Activated CD4-positive, alpha-beta T cell treated with anti-CD3 and anti-CD28 coated beads, Interleukin-2, amount 10 ng/mL, durations not matched to agents 7 days and 5 days (primary cell): ENCODE results near the gene USP6NL. TPM values are rescaled to one million over a fixed set of nuclear protein-coding genes. Genes with fewer than 3 reads are reported as not detected.

Source experiments
- CTCF ChIA-PET: fragments of 350-600 bp; sonication (Branson Sonifier 250); formaldehyde crosslinking; loops from one replicate; lab custom pipeline; 2021; ENCODE audit warnings: antibody characterized with exemption; lab: Charles Lee
- POLR2A ChIA-PET: fragments of 350-600 bp; sonication (Branson Sonifier 250); formaldehyde crosslinking; loops from one replicate; lab custom pipeline; 2021; ENCODE audit warnings: antibody characterized with exemption; lab: Charles Lee
- DNase-seq: peaks from one replicate; pipeline ENCODE4 v3.0.0-alpha.2; 2020
- H3K27ac Mint-ChIP-seq: one replicate; pipeline ENCODE4 v1.8.0; 2021; ENCODE audit warnings: mild to moderate bottlenecking, moderate library complexity, mixed read lengths
- H3K27me3 Mint-ChIP-seq: one replicate; pipeline ENCODE4 v1.8.0; 2021; ENCODE audit warnings: mixed read lengths
- H3K36me3 Mint-ChIP-seq: one replicate; pipeline ENCODE4 v1.8.0; 2021; ENCODE audit warnings: low read depth, mixed read lengths
- H3K4me1 Mint-ChIP-seq: one replicate; pipeline ENCODE4 v1.8.0; 2021; ENCODE audit warnings: mixed read lengths
- H3K4me3 Mint-ChIP-seq: one replicate; pipeline ENCODE4 v1.8.0; 2021; ENCODE audit warnings: mild to moderate bottlenecking, moderate library complexity, mixed read lengths
- H3K9me3 Mint-ChIP-seq: one replicate; pipeline ENCODE4 v1.8.0; 2021; ENCODE audit warnings: mixed read lengths
- total RNA-seq, 2 experiments: library from RNA; stranded (reverse); gene quantifications; one replicate each; pipeline ENCODE4 v1.2.3, GENCODE V29; 2021

The USP6NL gene
- total RNA-seq, 2 experiments from 2014 or later = 3.1 to 4.0 TPM

GRCh38 chr10:11602358-11602757, 9.1 kb downstream of the USP6NL start:
- no peaks in the 10 kb centered on the region for H3K36me3 Mint-ChIP-seq
- no peak overlapping the region for H3K27ac Mint-ChIP-seq
- POLR2A ChIA-PET = no interaction called here
- DNase-seq = no peak
- CTCF ChIA-PET = interaction anchor here (1.2 kb wide), 1 partner anchor 17 kb away, joined by 5 read pairs; no protein-coding TSS in a partner anchor
- H3K4me3 Mint-ChIP-seq = no peak overlapping the region
- H3K27me3 Mint-ChIP-seq = no peaks in the 10 kb centered on the region
- peaks cover 29% of the 10 kb centered on the region for H3K4me1 Mint-ChIP-seq
- no peaks in the 10 kb centered on the region for H3K9me3 Mint-ChIP-seq

GRCh38 chr10:11601670-11602069, 9.8 kb downstream of the USP6NL start:
- Mint-ChIP-seq H3K9me3 (no peaks in the 10 kb centered on the region), H3K36me3 (no peaks in the 10 kb centered on the region), H3K4me3 (no peak overlapping the region), H3K27ac (no peak overlapping the region), H3K4me1 (peaks cover 27% of the 10 kb centered on the region), H3K27me3 (peaks cover 2% of the 10 kb centered on the region)
- no peak for DNase-seq
- ChIA-PET CTCF (interaction anchor here (1.2 kb wide), 1 partner anchor 16 kb away, joined by 5 read pairs; no protein-coding TSS in a partner anchor), POLR2A (no interaction called here)

DNA sequence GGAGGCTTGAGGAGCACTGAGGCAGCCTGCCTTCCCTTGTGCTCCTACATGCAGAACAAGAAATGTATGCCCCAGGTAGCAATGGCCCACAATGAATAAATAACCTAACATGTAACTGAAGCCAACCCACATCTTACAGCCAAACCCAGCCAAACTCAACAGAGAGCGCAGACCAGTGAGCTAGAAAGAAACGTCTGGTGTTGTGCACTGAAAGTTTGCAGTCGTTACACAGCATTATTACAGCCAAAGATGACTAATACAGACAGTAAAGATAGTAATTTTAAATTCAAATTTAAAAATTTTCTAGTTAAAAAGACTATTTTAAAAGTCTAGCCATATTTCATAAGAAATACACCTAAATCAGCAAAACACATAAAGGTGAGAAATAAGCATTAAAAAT, 11.2 kb downstream of the USP6NL start:
- no peak overlapping the region for H3K27ac Mint-ChIP-seq
- POLR2A ChIA-PET = no interaction called here
- H3K4me3 Mint-ChIP-seq = no peak overlapping the region
- CTCF ChIA-PET = interaction anchor here (1.0 kb wide), 1 partner anchor 9 kb away, joined by 3 read pairs; no protein-coding TSS in a partner anchor
- peaks cover 1% of the 10 kb centered on the region for H3K36me3 Mint-ChIP-seq
- H3K9me3 Mint-ChIP-seq = no peaks in the 10 kb centered on the region
- peaks cover 18% of the 10 kb centered on the region for H3K4me1 Mint-ChIP-seq
- DNase-seq = no peak
- H3K27me3 Mint-ChIP-seq = peaks cover 2% of the 10 kb centered on the region

DNA sequence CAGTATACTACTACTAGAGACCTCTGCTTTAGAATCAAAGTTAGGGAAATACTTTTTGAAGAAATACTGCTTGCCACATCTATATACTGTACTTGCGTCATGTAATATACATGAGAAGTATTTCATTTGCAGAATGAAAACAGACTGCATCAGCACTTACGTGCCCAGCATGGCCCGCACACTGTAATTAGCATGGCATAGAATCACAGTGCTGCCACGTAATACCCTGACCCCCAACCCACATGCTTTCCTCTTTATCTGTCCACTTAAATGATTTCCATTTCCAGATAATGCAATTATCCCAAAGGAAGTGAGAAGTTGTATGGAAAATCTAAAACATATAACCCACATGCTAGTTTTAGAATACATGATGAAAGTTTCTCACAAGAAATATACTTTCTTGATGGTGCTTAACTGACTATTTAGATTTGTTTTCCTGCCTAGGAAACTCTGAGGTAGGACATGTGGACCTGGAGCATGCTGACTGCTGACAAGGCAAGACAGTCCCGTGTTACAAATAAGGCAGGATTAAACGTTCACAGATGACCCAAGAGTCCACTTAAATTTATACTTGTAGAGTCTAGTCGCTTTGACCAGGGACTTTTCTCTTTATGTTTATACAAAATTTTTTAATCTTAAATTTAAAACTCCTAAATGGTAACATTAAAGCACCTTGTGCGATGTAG, 12.6 kb downstream of the USP6NL start:
- H3K36me3 Mint-ChIP-seq = peaks cover 1% of the 10 kb centered on the region
- H3K9me3 Mint-ChIP-seq = no peaks in the 10 kb centered on the region
- H3K4me3 Mint-ChIP-seq = no peak overlapping the region
- peaks cover 8% of the 10 kb centered on the region for H3K4me1 Mint-ChIP-seq
- H3K27ac Mint-ChIP-seq = no peak overlapping the region
- H3K27me3 Mint-ChIP-seq = peaks cover 2% of the 10 kb centered on the region
- ChIA-PET CTCF (no interaction called here), POLR2A (no interaction called here)
- DNase-seq = no peak

DNA sequence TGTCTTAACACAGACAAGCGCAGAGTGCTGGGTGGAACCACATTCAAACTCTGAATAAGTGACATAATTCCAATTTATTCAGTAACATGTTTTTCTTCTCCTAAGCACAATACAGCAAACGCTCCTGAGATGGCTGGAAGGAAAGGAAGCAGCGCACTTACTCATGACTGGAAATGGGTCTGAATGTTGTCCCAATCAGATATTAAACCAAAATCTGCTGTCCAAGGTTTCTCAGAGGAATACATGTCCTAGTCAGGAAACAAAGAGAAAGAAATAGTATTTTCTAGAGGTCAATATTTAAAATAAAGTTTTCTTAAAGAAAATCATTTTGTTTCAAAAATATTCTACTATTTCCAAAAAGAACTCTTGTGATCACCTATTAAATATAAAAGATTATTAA, 14.0 kb downstream of the USP6NL start:
- Mint-ChIP-seq H3K4me3 (no peak overlapping the region), H3K27ac (no peak overlapping the region), H3K9me3 (no peaks in the 10 kb centered on the region), H3K4me1 (peaks cover 2% of the 10 kb centered on the region), H3K36me3 (peaks cover 1% of the 10 kb centered on the region), H3K27me3 (peaks cover 2% of the 10 kb centered on the region)
- DNase-seq = no peak
- POLR2A ChIA-PET = no interaction called here
- CTCF ChIA-PET = interaction anchor here (1.2 kb wide), 1 partner anchor 11 kb away, joined by 3 read pairs; no protein-coding TSS in a partner anchor

- H3K4me3 Mint-ChIP-seq = no peak overlapping the region
- H3K36me3 Mint-ChIP-seq = peaks cover 1% of the 10 kb centered on the region
- H3K27me3 Mint-ChIP-seq = peaks cover 2% of the 10 kb centered on the region
- DNase-seq = no peak
- no peak overlapping the region for H3K27ac Mint-ChIP-seq
- peaks cover 2% of the 10 kb centered on the region for H3K4me1 Mint-ChIP-seq
- ChIA-PET CTCF (no interaction called here), POLR2A (no interaction called here)
- H3K9me3 Mint-ChIP-seq = no peaks in the 10 kb centered on the region
Measured at GRCh38 chr10:11595395-11595692, 16.1 kb downstream of the USP6NL start.

GRCh38 chr10:11594589-11595394, 16.7 kb downstream of the USP6NL start:
- Mint-ChIP-seq H3K4me3 (no peak overlapping the region), H3K27ac (no peak overlapping the region), H3K9me3 (no peaks in the 10 kb centered on the region), H3K27me3 (peaks cover 2% of the 10 kb centered on the region), H3K36me3 (peaks cover 1% of the 10 kb centered on the region), H3K4me1 (peaks cover 2% of the 10 kb centered on the region)
- CTCF ChIA-PET = interaction anchor here (0.9 to 1.9 kb wide), 4 partner anchors 10 to 22 kb away, joined by 3 to 6 read pairs (median 3); partner anchors contain the start of gene USP6NL
- POLR2A ChIA-PET = no interaction called here
- DNase-seq = no peak

GRCh38 chr10:11593612-11594011, 17.8 kb downstream of the USP6NL start:
- no peaks in the 10 kb centered on the region for H3K9me3 Mint-ChIP-seq
- no peak overlapping the region for H3K4me3 Mint-ChIP-seq
- H3K4me1 Mint-ChIP-seq = peaks cover 2% of the 10 kb centered on the region
- H3K27me3 Mint-ChIP-seq = peaks cover 2% of the 10 kb centered on the region
- ChIA-PET CTCF (interaction anchor here (0.5 to 1.9 kb wide), 4 partner anchors 11 to 1707 kb away, joined by 3 to 6 read pairs (median 3); partner anchors contain the start of gene USP6NL), POLR2A (no interaction called here)
- H3K27ac Mint-ChIP-seq = no peak overlapping the region
- DNase-seq = no peak
- peaks cover 1% of the 10 kb centered on the region for H3K36me3 Mint-ChIP-seq

- DNase-seq = no peak
- peaks cover 3% of the 10 kb centered on the region for H3K27me3 Mint-ChIP-seq
- ChIA-PET CTCF (no interaction called here), POLR2A (no interaction called here)
- H3K9me3 Mint-ChIP-seq = peaks cover 2% of the 10 kb centered on the region
- H3K4me1 Mint-ChIP-seq = peaks cover 8% of the 10 kb centered on the region
- peaks cover 6% of the 10 kb centered on the region for H3K36me3 Mint-ChIP-seq
- no peak overlapping the region for H3K27ac Mint-ChIP-seq
- no peak overlapping the region for H3K4me3 Mint-ChIP-seq
Measured at GRCh38 chr10:11589738-11590137, 21.7 kb downstream of the USP6NL start.

DNA sequence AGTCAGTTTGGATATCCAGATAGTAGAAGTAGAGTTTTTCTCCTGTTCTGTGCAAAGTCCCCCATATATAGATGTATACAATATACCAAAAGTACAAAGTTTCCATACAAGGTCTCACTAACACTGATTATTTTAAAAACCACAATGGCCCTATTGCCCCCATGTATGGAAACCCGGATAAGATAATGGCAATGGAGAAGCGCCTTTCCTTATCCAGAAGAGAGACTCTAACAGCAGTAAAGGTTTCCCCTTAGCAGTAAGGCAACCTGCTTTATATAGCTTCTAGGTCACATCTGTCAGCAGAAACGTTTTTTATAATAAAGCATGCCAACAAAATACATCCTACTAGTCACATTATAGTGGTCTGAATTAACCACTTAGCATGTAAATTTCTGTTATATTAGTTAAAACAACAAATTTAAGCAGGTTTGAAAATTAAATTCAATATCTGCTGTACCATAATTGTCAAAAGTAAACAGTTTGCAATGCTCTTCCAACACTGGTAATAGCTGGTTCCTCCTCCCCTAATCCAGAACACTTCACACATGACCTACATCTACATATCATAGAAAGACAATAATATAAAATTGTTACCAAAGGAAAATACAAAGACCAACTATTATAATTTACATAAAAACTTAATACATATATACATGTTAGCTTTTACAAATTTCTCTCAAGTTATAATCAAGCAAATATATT, 22.4 kb downstream of the USP6NL start:
- H3K27ac Mint-ChIP-seq = no peak overlapping the region
- H3K4me3 Mint-ChIP-seq = no peak overlapping the region
- no peak for DNase-seq
- peaks cover 8% of the 10 kb centered on the region for H3K4me1 Mint-ChIP-seq
- H3K36me3 Mint-ChIP-seq = peaks cover 9% of the 10 kb centered on the region
- H3K27me3 Mint-ChIP-seq = peaks cover 3% of the 10 kb centered on the region
- ChIA-PET CTCF (no interaction called here), POLR2A (no interaction called here)
- H3K9me3 Mint-ChIP-seq = peaks cover 7% of the 10 kb centered on the region

GRCh38 chr10:11587722-11588259, 23.7 kb downstream of the USP6NL start:
- Mint-ChIP-seq H3K4me3 (no peak overlapping the region), H3K27me3 (peaks cover 3% of the 10 kb centered on the region), H3K27ac (no peak overlapping the region), H3K9me3 (peaks cover 7% of the 10 kb centered on the region), H3K36me3 (peaks cover 9% of the 10 kb centered on the region), H3K4me1 (peaks cover 8% of the 10 kb centered on the region)
- ChIA-PET POLR2A (no interaction called here), CTCF (no interaction called here)
- DNase-seq = no peak

DNA sequence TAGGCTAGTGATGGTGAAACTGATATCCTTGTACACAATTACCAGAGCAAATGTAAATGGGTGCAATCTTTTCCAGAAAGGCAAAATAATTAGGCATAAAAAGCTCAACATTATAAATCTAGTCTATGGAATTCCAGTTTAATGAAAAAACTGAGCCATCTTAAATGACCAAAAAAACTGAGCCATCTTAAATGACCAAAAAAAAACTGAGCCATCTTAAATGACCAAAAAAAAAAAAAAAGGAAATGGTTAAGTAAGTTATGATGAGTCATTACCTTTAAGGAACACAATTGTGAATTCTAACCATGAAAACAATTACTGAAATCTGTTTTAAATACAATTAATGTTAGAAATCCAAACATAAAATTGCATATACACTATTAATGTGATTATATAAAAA, 25.3 kb downstream of the USP6NL start:
- Mint-ChIP-seq H3K36me3 (peaks cover 9% of the 10 kb centered on the region), H3K27ac (no peak overlapping the region), H3K4me1 (peaks cover 15% of the 10 kb centered on the region), H3K27me3 (peaks cover 3% of the 10 kb centered on the region), H3K9me3 (peaks cover 7% of the 10 kb centered on the region), H3K4me3 (no peak overlapping the region)
- ChIA-PET CTCF (interaction anchor here (1.3 kb wide), 1 partner anchor 16 kb away, joined by 5 read pairs; no protein-coding TSS in a partner anchor), POLR2A (no interaction called here)
- no peak for DNase-seq
